H9 (cell line): ENCODE measurements around the gene HASPIN. TPM values are rescaled to one million over a fixed set of nuclear protein-coding genes. Genes with fewer than 3 reads are reported as not detected.

Experiments
- DNase-seq: peaks from one replicate; pipeline ENCODE4 v3.0.0-alpha.2; 2017
- H2AFZ ChIP-seq: one replicate; pipeline ENCODE4 v1.6.1; 2013; ENCODE audit warnings: mild to moderate bottlenecking, low read length, control low read depth, moderate library complexity
- H2AK5ac ChIP-seq: 2 replicates; pipeline ENCODE4 v1.6.1; 2013; ENCODE audit warnings: low read length, control low read depth, mixed read lengths; ENCODE audit not compliant: insufficient read length
- H2BK120ac ChIP-seq: one replicate; pipeline ENCODE4 v1.6.1; 2013; ENCODE audit warnings: low read depth, mild to moderate bottlenecking, low read length, control low read depth, inconsistent platforms; ENCODE audit not compliant: poor library complexity, severe bottlenecking
- H2BK12ac ChIP-seq: 2 replicates; pipeline ENCODE4 v1.6.1; 2013; ENCODE audit warnings: low read length, control low read depth, mixed read lengths, low read depth; ENCODE audit not compliant: insufficient read length
- H2BK15ac ChIP-seq: 2 replicates; pipeline ENCODE4 v1.6.1; 2013; ENCODE audit warnings: low read depth, low read length, control low read depth
- H2BK20ac ChIP-seq: one replicate; pipeline ENCODE4 v1.6.1; 2013; ENCODE audit warnings: low read depth, mild to moderate bottlenecking, low read length, control low read depth, inconsistent platforms; ENCODE audit not compliant: poor library complexity, severe bottlenecking
- H2BK5ac ChIP-seq: 2 replicates; pipeline ENCODE4 v1.6.1; 2013; ENCODE audit warnings: low read length, control low read depth, mixed read lengths; ENCODE audit not compliant: insufficient read length
- H3K14ac ChIP-seq: 2 replicates; pipeline ENCODE4 v1.6.1; 2013; ENCODE audit warnings: low read length, control low read depth; ENCODE audit not compliant: insufficient read depth
- H3K18ac ChIP-seq: 2 replicates; pipeline ENCODE4 v1.6.1; 2013; ENCODE audit warnings: low read depth, mild to moderate bottlenecking, mixed read lengths, low read length, control low read depth; ENCODE audit not compliant: insufficient read length
- H3K23ac ChIP-seq: 2 replicates; pipeline ENCODE4 v1.6.1; 2013; ENCODE audit warnings: low read length, control low read depth, mixed read lengths, low read depth; ENCODE audit not compliant: insufficient read length
- H3K23me2 ChIP-seq: 2 replicates; pipeline ENCODE4 v1.6.1; 2013; ENCODE audit warnings: low read depth, mild to moderate bottlenecking, mixed read lengths, low read length, control low read depth; ENCODE audit not compliant: insufficient read length, poor library complexity, severe bottlenecking
- H3K27ac ChIP-seq: 2 replicates; pipeline ENCODE4 v1.5.1; 2013; ENCODE audit warnings: low read length, control low read depth, mixed read lengths, low read depth; ENCODE audit not compliant: insufficient read length
- H3K27me3 ChIP-seq: 2 replicates; pipeline ENCODE4 v1.6.1; 2013; ENCODE audit warnings: low read length, control low read depth, inconsistent platforms; ENCODE audit not compliant: insufficient read depth
- H3K4ac ChIP-seq: 2 replicates; pipeline ENCODE4 v1.6.1; 2013; ENCODE audit warnings: low read depth, mild to moderate bottlenecking, control low read depth, inconsistent platforms, low read length, moderate library complexity
- H3K4me1 ChIP-seq: 2 replicates; pipeline ENCODE4 v1.6.1; 2013; ENCODE audit warnings: low read length, control low read depth, inconsistent platforms; ENCODE audit not compliant: insufficient read depth
- H3K4me2 ChIP-seq: 2 replicates; pipeline ENCODE4 v1.6.1; 2013; ENCODE audit warnings: low read length, control low read depth, mixed read lengths; ENCODE audit not compliant: insufficient read length, insufficient read depth
- H3K56ac ChIP-seq: 2 replicates; pipeline ENCODE4 v1.6.1; 2013; ENCODE audit warnings: low read depth, mild to moderate bottlenecking, mixed read lengths, low read length, control low read depth; ENCODE audit not compliant: insufficient read length
- H3K79me1 ChIP-seq: 2 replicates; pipeline ENCODE4 v1.6.1; 2013; ENCODE audit warnings: low read depth, mild to moderate bottlenecking, moderate library complexity, low read length, control low read depth, inconsistent platforms; ENCODE audit not compliant: insufficient read depth, poor library complexity, severe bottlenecking
- H3K79me2 ChIP-seq: 2 replicates; pipeline ENCODE4 v1.6.1; 2013; ENCODE audit warnings: low read length, control low read depth, inconsistent platforms; ENCODE audit not compliant: insufficient read depth
- H3K9ac ChIP-seq: 2 replicates; pipeline ENCODE4 v1.6.1; 2013; ENCODE audit warnings: low read length, control low read depth, mixed read lengths; ENCODE audit not compliant: insufficient read length; ENCODE audit errors: extremely low read depth
- H3K9me3 ChIP-seq: one replicate; pipeline ENCODE4 v1.6.1; 2013; ENCODE audit warnings: low read depth, low read length, inconsistent platforms; ENCODE audit not compliant: control insufficient read depth
- H3T11ph ChIP-seq: one replicate; pipeline ENCODE4 v1.6.1; 2013; ENCODE audit warnings: mild to moderate bottlenecking, low read length, control low read depth, inconsistent platforms
- H4K20me1 ChIP-seq: one replicate; pipeline ENCODE4 v1.6.1; 2013; ENCODE audit not compliant: control insufficient read depth, insufficient read length, insufficient read depth
- H4K5ac ChIP-seq: 2 replicates; pipeline ENCODE4 v1.6.1; 2013; ENCODE audit warnings: low read depth, mild to moderate bottlenecking, mixed read lengths, low read length, control low read depth; ENCODE audit not compliant: insufficient read length
- H4K8ac ChIP-seq: replicated peaks from 2 replicates; pipeline ENCODE4 v1.6.1; 2013; ENCODE audit warnings: low read length, control low read depth, mixed read lengths, low read depth; ENCODE audit not compliant: insufficient read length
- H4K91ac ChIP-seq: 2 replicates; pipeline ENCODE4 v1.6.1; 2013; ENCODE audit warnings: low read depth, mild to moderate bottlenecking, moderate library complexity, mixed read lengths, low read length, control low read depth; ENCODE audit not compliant: insufficient read length
- H3K27ac Mint-ChIP-seq, 3 experiments: 2 replicates in 2 of 3; 3 replicates in 1 of 3; pipeline ENCODE4 v1.8.0; 2020 to 2021; ENCODE audit warnings: mixed read lengths in 3 of 3, mild to moderate bottlenecking in 1 of 3, moderate library complexity in 1 of 3
- H3K27me3 Mint-ChIP-seq: 2 replicates; pipeline ENCODE4 v1.8.0; 2021; ENCODE audit warnings: low read depth, mild to moderate bottlenecking, moderate library complexity, mixed read lengths
- H3K36me3 Mint-ChIP-seq, 3 experiments: 2 replicates in 2 of 3; 3 replicates in 1 of 3; pipeline ENCODE4 v1.8.0; 2020 to 2021; ENCODE audit warnings: low read depth in 3 of 3, mixed read lengths in 3 of 3; ENCODE audit not compliant: insufficient read depth in 1 of 3
- H3K4me1 Mint-ChIP-seq, 2 experiments: 2 replicates each; pipeline ENCODE4 v1.8.0; 2020; ENCODE audit warnings: mixed read lengths in 2 of 2
- H3K4me3 Mint-ChIP-seq, 2 experiments: 2 replicates in 1 of 2; 3 replicates in 1 of 2; pipeline ENCODE4 v1.8.0; 2020 to 2021; ENCODE audit warnings: mild to moderate bottlenecking in 2 of 2, mixed read lengths in 2 of 2, moderate library complexity in 1 of 2
- H3K9me3 Mint-ChIP-seq, 2 experiments: 2 replicates in 1 of 2; 3 replicates in 1 of 2; pipeline ENCODE4 v1.8.0; 2020; ENCODE audit warnings: mild to moderate bottlenecking in 2 of 2, mixed read lengths in 2 of 2, moderate library complexity in 1 of 2
- WGBS: extraction: QIAGEN DNeasy Blood & Tissue Kit; methylation state at CpG from one replicate; pipeline ENCODE4 v1.1.7; 2013; ENCODE audit warnings: missing lambda C conversion rate, low lambda C conversion rate, mixed read lengths; ENCODE audit not compliant: insufficient read length; ENCODE audit errors: extremely low coverage; 5-methylcytosine and 5-hydroxymethylcytosine counted together
- total RNA-seq: library from RNA; stranded (reverse); gene quantifications from 2 replicates; pipeline ENCODE4 v1.2.1, GENCODE V29; 2021
- TF ChIP-seq, protein P1 (sequence below): fragments of 200-600 bp; sonication (generic); conservative IDR thresholded peaks from 3 replicates; pipeline ENCODE4 v1.8.0; 2021; ENCODE audit warnings: antibody characterized with exemption, mild to moderate bottlenecking

The HASPIN gene
- total RNA-seq, 1 experiment from 2014 or later: 26.6 TPM

- no peaks in the 10 kb centered on the region for H3K4me1 ChIP-seq
- H3K18ac ChIP-seq: no peak overlapping the region
- no peak overlapping the region for H3K23ac ChIP-seq
- Mint-ChIP-seq H3K27me3 (peaks cover 44% of the 10 kb centered on the region), H3K27ac (no peak overlapping the region), H3K4me3 (no peak overlapping the region), H3K9me3 (no peaks in the 10 kb centered on the region; a peak in 3 of 5 replicates), H3K36me3 (peaks cover 0 to 4% (median 0%) of the 10 kb centered on the region in 3 experiments; a peak in 1 of 7 replicates), H3K4me1 (peaks cover 5 to 13% of the 10 kb centered on the region in 2 experiments)
- H3K56ac ChIP-seq: no peak overlapping the region
- no peak overlapping the region for H3K14ac ChIP-seq
- no peak overlapping the region for H4K8ac ChIP-seq
- H3K4ac ChIP-seq: no peak overlapping the region
- no peak overlapping the region for H3K9ac ChIP-seq
- no peak overlapping the region for H2AFZ ChIP-seq
- no peak overlapping the region for H2BK120ac ChIP-seq
- H4K20me1 ChIP-seq: peaks cover 3% of the 10 kb centered on the region
- no peaks in the 10 kb centered on the region for H3K27me3 ChIP-seq
- DNase-seq: no peak
- no peaks in the 10 kb centered on the region for H3K79me1 ChIP-seq
- no peak overlapping the region for H2BK12ac ChIP-seq
- no peak overlapping the region for H2BK5ac ChIP-seq
- no peak overlapping the region for H4K91ac ChIP-seq
- H3K9me3 ChIP-seq: no peaks in the 10 kb centered on the region
- H3T11ph ChIP-seq: no peak overlapping the region
- WGBS: no CpG with 5 or more reads among the region's 9 CpGs
- no peaks in the 10 kb centered on the region for H3K79me2 ChIP-seq
- no peak overlapping the region for H2BK15ac ChIP-seq
- no peak overlapping the region for H3K27ac ChIP-seq
- H2AK5ac ChIP-seq: no peak overlapping the region
- no peak overlapping the region for H2BK20ac ChIP-seq
- TF ChIP-seq, protein P1, sequence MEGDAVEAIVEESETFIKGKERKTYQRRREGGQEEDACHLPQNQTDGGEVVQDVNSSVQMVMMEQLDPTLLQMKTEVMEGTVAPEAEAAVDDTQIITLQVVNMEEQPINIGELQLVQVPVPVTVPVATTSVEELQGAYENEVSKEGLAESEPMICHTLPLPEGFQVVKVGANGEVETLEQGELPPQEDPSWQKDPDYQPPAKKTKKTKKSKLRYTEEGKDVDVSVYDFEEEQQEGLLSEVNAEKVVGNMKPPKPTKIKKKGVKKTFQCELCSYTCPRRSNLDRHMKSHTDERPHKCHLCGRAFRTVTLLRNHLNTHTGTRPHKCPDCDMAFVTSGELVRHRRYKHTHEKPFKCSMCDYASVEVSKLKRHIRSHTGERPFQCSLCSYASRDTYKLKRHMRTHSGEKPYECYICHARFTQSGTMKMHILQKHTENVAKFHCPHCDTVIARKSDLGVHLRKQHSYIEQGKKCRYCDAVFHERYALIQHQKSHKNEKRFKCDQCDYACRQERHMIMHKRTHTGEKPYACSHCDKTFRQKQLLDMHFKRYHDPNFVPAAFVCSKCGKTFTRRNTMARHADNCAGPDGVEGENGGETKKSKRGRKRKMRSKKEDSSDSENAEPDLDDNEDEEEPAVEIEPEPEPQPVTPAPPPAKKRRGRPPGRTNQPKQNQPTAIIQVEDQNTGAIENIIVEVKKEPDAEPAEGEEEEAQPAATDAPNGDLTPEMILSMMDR: no peak
- peaks cover 4% of the 10 kb centered on the region for H3K23me2 ChIP-seq
- no peak overlapping the region for H3K4me2 ChIP-seq
- no peak overlapping the region for H4K5ac ChIP-seq
These were observed 29.9 kb upstream of the HASPIN start for GRCh38 chr17:3693829-3694231.
